NCI-H1694 treated with DMSO at 0.1 percent for 48 hours (cell line): Measurements from ENCODE around the gene C20orf173.

ENCODE experiments used
- DNase-seq: peaks from one replicate; lab custom pipeline; 2025; lab: John Stamatoyannopoulos, UW

Gene C20orf173

DNA sequence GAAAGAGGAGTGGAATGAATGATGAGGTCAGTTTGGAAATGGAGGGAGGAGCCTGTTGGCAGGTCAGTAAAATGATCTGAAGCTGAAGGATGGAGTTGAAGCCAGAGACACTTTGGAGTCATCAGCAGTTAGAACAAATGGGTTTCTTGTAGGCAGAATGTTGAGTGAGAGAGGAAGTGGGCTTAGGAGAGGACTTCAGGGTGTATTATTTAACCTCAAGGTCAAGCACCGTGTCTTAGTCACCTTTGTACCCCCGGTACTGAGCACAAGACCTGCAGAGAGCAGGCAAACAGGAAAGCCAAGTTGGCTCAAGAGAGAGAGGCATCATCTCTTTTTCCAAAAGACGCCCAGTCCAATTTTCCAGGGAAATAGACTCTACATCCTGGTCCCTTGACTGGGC is 23.3 kb downstream of the C20orf173 start:
- no peak for DNase-seq

DNA sequence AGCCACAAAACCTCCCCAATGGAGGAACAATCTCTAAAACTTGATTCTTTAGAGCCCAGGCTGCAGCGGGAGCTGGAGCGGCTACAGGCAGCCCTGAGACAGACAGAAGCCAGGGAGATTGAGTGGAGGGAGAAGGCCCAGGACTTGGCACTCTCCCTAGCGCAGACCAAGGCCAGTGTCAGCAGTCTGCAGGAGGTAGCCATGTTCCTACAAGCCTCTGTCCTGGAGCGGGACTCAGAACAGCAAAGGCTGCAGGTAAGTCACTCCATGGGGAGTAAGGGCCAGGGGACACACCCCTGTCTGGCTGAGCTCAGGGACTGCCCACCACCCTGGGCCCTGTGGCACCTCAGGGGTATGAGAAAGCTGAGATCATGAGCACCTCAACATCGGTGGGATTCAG is 24.7 kb downstream of the C20orf173 start:
- no peak for DNase-seq

DNA sequence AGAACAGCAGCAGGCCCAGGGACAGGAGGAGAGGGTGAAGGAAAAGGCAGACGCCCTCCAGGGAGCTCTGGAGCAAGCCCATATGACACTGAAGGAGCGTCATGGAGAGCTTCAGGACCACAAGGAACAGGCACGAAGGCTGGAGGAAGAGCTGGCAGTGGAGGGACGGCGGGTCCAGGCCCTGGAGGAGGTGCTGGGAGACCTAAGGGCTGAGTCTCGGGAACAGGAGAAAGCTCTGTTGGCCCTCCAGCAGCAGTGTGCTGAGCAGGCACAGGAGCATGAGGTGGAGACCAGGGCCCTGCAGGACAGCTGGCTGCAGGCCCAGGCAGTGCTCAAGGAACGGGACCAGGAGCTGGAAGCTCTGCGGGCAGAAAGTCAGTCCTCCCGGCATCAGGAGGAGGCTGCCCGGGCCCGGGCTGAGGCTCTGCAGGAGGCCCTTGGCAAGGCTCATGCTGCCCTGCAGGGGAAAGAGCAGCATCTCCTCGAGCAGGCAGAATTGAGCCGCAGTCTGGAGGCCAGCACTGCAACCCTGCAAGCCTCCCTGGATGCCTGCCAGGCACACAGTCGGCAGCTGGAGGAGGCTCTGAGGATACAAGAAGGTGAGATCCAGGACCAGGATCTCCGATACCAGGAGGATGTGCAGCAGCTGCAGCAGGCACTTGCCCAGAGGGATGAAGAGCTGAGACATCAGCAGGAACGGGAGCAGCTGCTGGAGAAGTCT is 25.5 kb downstream of the C20orf173 start:
- no peak for DNase-seq

DNA sequence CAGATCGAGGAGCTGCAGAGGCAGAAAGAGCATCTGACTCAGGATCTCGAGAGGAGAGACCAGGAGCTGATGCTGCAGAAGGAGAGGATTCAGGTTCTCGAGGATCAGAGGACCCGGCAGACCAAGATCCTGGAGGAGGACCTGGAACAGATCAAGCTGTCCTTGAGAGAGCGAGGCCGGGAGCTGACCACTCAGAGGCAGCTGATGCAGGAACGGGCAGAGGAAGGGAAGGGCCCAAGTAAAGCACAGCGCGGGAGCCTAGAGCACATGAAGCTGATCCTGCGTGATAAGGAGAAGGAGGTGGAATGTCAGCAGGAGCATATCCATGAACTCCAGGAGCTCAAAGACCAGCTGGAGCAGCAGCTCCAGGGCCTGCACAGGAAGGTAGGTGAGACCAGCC is 26.2 kb downstream of the C20orf173 start:
- no peak for DNase-seq

DNA sequence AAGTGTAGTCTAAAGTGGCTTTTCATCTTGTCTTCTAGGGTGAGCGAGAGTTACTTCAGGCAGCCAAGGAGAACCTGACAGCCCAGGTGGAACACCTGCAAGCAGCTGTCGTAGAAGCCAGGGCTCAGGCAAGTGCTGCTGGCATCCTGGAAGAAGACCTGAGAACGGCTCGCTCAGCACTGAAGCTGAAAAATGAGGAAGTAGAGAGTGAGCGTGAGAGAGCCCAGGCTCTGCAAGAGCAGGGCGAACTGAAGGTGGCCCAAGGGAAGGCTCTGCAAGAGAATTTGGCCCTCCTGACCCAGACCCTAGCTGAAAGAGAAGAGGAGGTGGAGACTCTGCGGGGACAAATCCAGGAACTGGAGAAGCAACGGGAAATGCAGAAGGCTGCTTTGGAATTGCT is 27.1 kb downstream of the C20orf173 start:
- no peak for DNase-seq

DNA sequence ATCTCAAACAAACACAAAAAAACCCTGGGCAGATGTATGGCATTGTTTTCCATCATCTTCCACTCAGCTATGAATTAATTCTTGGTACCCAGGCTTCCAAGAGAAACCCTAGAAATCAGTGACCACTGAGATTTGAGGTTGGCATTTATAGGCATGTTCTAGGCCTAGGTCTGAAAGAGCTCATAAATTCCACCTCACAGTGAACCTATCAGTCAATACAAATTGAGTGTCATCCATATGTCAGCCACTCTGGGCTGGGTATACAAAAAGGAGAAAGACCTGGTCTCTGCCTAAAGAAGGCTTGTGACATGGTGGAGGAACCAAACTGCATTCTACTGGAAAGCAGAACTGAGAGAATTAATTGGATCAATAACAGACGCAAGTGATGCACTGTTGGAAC is 30.2 kb downstream of the C20orf173 start:
- no peak for DNase-seq

DNA sequence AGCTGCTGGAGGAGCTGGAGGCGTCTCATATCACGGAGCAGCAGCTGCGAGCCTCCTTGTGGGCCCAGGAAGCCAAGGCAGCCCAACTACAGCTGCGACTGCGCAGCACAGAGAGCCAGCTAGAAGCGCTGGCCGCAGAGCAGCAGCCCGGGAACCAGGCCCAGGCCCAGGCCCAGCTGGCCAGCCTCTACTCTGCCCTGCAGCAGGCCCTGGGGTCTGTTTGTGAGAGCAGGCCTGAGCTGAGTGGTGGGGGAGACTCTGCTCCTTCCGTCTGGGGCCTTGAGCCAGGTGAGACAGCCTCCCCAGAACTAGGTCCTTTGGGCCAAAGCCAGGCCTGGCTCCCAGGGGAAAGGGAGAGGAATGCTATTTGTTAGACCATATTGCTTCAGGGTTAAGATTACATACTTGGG is 31.7 kb downstream of the C20orf173 start:
- no peak for DNase-seq

DNA sequence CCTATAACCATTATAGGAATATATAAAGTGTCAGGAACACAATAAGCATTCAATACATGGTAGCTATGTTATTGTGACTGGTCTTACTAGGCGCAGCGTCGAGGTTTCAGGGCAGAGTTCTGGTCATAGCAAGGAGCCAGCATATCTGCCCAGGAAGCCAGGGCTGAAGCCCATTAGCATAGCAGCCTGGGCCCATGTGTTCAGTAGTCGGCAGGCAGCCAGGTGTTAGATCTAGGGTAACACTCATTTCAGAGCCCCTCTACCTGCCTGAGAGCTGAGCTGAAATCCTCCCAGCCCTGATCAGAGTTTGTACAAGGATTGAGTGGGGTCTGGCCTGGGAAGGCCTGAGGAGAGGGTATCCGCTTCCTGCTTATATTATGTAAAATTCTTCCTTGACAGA is 32.1 kb downstream of the C20orf173 start:
- DNase-seq, result no peak

DNA sequence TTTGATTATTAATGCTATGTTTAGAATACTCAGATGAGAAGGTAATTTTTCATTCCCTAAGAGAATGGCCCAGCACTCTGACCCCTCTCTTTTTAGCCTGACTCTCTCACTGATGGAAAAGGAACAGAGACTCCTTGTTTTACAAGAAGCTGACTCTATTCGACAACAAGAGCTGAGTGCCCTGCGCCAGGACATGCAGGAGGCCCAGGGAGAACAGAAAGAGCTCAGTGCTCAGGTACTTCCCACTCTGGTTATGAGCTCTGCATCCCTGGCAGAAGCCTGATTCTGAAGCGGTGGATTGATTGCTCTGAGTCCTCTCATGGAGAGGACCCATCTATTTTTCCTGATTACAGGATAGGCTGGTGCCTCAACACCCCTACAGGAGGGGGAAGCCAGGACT is 33.0 kb downstream of the C20orf173 start:
- DNase-seq, result no peak

DNA sequence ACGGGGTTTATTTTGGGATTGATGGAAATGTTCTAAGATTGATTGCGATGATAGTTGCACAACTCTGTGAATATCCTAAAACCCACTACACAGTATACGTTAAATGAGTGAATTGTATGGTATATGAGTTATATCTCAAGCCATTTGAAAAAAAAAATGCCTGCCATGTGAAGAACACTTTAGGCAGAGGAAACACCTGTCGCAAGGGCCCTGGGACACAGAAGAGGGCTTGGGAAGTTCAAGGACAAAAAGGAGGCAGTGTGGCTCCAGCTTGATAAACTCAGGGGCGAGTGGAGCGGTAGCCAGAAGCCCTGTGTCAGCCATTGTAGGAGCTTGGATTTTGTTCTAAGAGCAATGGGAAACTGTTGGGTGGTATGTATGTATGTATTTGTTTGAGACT is 37.1 kb downstream of the C20orf173 start:
- DNase-seq, result no peak

DNA sequence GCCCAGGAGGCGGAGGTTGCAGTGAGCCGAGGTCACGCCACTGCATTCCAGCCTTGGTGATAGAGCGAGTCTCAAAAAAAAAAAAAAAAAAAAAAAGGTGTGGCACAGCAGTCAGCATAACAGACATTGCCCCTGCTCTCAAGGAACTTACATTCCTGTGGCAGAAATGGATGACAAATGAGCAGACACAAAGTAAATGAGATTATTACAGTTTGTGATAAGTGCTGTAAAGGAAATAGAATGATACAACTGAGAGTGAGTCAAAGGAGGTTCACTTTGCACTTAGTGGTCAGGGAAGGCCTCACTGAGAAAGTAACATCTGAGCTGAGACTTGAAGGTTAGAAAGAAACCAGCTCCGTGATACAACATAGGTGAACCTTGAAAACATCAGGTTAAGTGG is 37.6 kb downstream of the C20orf173 start:
- no peak for DNase-seq

DNA sequence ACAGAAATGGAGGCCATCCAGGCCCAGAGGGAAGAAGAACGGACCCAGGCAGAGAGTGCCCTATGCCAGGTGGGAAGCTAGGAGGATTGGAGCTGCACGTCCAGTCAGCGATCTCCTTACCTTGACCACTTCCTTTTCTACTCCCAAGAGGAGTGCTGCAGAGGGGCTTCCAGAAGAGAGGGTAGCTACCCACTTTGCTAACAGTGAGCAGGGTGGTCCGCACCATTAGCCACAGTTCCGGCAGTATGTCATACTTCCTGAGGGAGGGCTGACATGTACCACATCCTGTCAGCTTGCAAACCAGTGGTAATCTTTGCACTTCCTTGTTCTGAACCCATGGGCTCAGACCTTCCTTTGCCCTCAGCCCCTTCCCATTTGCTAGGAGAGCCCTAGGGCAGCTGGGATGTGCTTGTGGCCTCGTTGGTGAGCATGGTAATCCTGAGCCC is 38.7 kb downstream of the C20orf173 start:
- DNase-seq, result no peak

DNA sequence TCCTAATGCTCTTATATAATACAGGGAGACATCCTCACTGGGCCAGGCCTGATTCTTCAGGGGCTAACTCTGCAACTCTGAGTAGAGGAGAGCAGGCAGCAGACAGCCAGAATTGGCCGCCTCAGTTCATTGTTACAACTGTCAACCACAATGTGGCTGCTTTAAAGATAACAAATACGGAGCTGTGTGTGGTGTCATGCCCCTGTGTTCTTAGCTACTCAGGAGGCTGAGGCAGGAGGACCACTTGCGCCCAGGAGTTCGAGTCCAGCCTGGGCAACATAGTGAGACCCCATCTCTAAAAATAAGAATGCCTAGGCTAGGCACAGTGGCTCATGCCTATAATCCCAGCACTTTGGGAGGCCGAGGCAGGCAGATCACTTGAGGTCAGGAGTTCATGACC is 39.7 kb downstream of the C20orf173 start:
- no peak for DNase-seq

DNA sequence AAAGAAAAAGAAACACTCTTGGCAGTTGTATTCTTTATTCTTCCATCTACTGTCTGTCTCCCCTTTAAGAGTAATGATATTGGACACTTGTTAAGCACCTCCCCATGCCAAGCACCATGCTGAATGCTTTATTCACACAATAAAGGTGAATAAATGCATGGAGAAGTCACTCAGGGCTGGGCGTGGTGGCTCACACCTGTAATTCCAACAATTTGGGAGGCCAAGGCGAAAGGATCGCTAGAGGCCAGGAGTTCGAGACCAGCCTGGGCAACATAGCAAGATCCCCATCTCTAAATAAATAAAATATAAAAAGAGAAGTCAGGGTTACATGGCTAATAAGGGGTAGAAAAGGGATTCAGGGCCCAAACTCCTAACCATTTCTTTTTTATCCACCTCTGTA is 42.0 kb downstream of the C20orf173 start:
- DNase-seq, result no peak

DNA sequence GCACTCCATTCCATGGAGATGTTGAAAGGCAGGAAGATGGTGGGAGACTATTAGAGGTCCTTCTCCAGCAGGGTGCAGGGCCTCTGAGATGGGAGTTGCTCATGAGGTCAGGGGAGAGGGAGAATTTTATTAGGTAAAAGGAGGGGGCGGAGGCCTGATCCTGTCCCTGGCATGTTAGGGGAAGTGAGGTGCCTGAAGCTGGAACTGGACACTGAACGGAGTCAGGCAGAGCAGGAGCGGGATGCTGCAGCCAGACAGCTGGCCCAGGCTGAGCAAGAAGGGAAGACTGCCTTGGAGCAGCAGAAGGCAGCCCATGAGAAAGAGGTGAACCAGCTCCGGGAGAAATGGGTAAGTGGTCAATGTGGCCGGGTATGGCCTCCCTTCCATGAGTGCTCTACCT is 49.7 kb downstream of the C20orf173 start:
- no peak for DNase-seq

DNA sequence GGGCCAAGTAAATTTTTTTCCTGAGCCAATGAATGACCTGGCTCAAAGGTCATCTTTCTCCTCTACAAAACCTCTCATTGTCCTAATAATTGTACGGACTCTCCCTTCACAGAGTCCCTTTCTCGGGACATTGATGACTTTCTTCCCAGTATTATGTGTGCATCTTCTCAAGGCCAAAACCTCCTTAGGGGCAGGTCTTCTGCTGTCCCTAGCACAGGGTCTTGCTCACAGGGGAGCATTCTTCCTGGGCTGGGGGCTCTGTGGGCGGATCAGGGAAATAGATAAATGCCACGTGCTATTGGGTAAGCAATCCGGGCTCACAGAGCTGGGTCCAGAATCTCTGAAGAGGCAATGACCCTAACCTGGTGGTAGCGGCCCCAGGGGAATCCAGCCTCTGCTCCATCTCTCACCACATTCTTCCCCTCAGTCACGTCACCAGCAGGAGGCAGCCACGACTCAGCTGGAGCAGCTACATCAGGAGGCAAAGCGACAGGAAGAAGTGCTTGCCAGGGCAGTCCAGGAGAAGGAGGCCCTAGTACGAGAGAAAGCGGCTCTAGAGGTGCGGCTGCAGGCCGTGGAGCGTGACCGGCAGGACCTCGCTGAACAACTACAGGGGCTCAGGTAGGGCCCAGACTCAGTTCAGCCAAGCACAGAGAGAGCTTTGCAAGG is 50.5 kb downstream of the C20orf173 start:
- DNase-seq, result no peak
